ENCODE data around the gene SGSM2.
"Not testable (repeated sequence)": the region's sequence is repeated elsewhere in the genome, so short reads cannot be mapped to it uniquely, and the experiment has no call there.

The SGSM2 gene

DNA sequence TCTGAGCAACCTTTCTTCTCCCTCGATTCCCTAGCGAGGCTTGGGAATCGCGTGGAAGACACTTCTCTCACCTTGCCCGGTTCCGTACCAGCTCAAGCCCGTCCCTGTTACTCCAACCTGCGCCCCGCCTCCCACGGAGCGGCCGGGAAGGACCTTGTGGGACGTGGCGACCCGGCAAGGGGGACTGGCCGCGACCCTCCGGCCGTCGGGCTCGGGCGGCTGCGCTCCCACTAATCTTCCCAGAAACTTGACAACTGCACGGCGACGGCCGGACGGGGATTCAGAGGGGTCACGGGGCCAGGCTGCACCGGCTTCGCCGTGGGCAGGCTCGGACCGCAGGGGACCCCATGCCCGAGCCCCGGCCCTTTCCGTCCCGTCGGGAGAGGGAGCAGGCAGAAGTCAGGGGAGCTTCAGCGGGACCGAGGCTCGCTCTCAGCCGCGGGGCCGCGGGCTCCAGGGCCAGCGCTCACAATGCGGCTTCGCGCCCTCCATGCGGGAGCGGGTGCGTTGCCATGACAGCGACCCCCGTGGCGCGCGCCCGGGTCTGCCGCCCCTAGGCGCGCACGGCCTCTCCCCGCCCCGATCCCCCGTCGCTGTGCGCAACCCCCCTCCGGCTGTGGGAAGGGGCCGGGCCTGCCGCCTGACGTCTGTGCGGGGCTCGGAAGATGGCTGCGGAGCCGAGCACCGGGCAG is at the start of gene SGSM2:
SGSM2 (plus strand) TSS at position 650 of the 692 bp plus-strand sequence. CDS start 188 bp downstream, outside the sequence.
- DNase-seq, result no peak

DNA sequence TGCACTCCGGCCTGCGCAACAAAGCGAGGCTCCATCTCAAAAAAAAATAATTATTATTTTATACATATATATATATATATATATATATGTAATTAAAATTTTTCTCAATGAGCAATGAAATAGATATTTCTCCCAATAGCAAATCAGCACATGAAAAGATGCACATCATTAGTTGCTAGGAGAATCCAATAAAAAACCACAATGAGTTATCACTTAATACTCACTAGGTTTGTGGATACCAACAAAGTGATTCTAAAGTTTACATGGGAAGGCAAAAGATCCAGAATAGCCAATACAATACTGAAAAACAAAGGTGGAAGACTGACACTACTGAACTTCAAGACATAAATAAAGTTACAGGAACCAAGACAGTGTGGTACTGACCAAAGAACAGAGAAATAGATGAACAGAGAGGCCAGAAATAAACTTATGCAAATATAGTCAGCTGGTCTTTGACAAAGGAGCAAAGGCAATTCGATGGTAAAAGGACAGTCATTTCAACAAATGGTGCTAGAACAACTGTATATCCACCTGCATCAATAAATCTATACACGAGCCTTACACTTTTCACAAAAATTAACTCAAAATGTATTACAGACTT is 47.3 kb upstream of the SGSM2 start:
- DNase-seq, result no peak

GRCh38 chr17:2292100-2292499 is 45.2 kb upstream of the SGSM2 start:
- no peak for DNase-seq

DNA sequence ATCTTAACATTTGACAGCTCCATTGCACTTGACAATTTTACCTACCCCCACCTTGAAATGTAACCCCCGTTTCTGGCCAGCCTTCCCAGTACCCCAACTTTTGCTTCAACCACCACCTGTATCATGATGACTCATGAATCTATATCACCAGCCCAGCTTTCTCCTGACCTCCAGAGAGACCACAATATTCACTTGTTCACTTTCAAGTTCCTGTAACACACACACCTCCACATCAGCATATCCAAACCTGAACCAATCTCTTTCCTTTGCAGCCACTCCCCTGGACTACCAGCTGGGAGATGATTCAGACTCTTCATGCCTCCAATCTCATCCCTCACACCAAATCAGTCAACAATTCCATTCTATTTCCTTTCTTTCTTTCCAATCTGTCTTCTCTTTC is 41.7 kb upstream of the SGSM2 start:
- no peak for DNase-seq

DNA sequence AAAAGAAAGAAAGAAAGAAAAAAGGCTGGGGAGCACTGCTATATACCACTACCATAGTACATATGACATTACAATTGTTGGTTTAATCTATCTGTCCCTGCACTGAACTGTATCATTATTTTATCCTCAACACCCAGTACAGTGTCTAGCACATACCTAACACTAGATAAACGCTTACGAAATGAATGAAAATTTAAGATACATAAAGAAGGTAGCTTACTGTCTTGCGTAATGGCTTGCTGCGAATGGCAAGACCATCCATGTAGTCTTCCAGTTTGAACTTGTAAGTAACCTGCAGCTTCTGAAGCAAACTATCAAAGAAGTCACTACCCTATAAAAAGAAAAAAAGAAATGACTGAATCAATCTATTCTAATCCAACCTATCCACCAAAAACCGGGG is 40.3 kb upstream of the SGSM2 start:
- no peak for DNase-seq

DNA sequence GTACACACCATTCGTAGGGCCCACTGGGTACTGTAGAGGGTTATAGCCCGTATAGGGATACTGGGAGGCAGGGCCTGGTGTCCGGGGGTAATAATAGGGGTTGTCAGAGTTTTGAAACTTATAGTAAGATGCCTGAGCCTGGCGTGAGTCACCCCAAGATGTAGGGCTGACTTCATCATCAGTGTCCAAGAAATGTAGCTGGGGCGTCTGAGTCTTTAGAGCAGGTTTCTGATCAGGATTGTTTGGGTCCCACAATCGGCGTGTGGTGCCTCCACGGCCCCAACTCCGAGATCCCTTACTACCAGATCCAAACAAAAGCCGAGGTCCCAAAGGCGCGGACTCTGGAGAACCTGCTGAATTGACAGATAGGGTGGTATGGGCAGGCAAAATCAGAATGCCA is 38.2 kb upstream of the SGSM2 start:
- no peak for DNase-seq

GRCh38 chr17:2299756-2300155 is 37.5 kb upstream of the SGSM2 start:
- no peak for DNase-seq

GRCh38 chr17:2302778-2303203 is 34.5 kb upstream of the SGSM2 start:
- no peak for DNase-seq

GRCh38 chr17:2303204-2304188 is 33.8 kb upstream of the SGSM2 start, which contains the start of the genes SMG6 and SRR:
TSS of gene SMG6 (minus strand) at chr17:2303785. CDS start at chr17:2303720, 65 bp downstream.
TSS of gene SRR (plus strand) at chr17:2303950. CDS start at chr17:2315561, 11,611 bp downstream.
- peak; percentile 62 for DNase-seq

- DNase-seq, result no peak
Measured at GRCh38 chr17:2304931-2305330, 32.4 kb upstream of the SGSM2 start.

- DNase-seq, result no peak
Measured at GRCh38 chr17:2309338-2310154, 27.8 kb upstream of the SGSM2 start.

DNA sequence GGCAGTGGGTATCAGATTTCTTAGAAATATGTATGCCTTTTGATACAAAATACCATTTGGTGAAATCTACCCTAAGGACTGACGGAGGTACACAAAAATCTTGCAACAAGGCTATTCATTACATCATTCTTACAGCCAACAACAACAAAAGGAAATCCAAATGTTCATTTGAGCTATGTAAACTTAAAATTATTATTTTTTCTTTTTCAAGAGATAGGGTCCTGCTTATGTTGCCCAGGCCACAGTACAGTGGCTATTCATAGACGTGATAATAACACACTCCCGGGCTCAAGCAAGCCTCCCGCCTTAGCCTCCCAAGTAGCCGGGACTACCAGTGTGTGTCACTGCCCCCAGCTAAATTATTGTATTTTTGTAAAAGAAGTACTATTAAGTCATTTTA is 24.6 kb upstream of the SGSM2 start:
- DNase-seq, result no peak

GRCh38 chr17:2316916-2317205 is 20.4 kb upstream of the SGSM2 start:
- not testable (repeated sequence) for DNase-seq

DNA sequence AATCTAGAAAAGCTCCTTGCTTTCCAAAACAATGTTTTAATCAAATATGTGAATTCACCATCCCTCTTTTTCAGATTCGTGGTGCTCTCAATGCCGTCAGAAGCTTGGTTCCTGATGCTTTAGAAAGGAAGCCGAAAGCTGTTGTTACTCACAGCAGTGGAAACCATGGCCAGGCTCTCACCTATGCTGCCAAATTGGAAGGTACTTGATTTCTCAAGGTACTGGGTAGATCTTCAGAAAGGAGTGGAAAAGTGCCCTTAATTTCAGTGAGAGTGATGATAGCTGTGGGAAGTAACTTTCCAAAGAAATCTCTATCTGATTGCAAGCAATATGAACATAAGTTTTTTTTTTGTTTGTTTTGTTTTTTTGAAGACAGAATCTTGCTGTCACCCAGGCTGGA is 19.5 kb upstream of the SGSM2 start:
- DNase-seq, result no peak

DNA sequence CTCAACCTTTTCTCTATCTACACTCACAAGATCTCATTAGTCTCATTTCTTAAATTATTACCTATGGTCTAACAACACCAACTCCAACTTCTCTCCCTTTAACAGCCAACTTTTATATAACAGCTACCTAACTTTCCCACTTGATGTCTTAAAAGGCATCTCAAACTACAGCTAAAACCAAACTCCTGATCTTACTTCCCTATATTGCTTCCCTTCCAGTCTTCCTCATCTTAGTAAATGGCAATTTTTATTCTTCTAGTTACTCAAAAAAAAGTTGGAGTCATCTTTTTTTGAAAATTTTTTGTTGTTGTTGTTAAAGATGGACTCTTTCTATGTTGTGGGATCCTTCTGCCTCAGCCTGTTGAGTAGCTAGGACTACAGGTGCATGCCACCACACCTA is 18.2 kb upstream of the SGSM2 start:
- no peak for DNase-seq

DNA sequence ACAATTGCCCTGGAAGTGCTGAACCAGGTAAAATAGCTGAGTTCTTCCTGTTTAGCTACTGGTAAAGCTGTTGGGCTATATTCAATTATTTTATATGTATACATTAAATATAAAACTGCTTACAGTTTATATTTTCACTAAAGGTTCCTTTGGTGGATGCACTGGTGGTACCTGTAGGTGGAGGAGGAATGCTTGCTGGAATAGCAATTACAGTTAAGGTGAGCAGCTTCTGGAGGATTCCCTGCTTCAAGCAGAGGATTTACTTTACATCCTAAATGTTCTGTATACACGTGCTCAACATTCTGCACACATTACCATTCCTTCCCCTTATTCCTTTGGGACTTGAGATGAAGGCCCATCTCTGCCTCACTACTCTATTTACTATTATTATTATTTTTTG is 15.9 kb upstream of the SGSM2 start:
- no peak for DNase-seq

DNA sequence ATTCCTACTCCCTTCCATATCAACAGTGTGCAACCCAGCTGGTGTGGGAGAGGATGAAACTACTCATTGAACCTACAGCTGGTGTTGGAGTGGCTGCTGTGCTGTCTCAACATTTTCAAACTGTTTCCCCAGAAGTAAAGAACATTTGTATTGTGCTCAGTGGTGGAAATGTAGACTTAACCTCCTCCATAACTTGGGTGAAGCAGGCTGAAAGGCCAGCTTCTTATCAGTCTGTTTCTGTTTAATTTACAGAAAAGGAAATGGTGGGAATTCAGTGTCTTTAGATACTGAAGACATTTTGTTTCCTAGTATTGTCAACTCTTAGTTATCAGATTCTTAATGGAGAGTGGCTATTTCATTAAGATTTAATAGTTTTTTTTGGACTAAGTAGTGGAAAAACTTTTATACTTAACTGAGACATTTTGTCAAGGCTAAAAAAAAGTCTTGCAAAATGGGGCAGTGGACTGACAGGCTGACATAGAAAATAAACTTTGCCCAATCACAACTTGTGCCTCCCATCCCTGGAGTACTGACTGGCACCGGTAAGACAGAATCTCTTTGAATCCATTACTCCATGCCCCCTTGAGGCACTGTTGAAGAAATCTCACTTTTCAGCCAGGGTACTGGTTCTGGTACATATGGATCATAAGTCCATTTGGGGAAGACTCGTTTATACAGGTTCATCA is 13.5 kb upstream of the SGSM2 start:
- DNase-seq, result no peak

DNA sequence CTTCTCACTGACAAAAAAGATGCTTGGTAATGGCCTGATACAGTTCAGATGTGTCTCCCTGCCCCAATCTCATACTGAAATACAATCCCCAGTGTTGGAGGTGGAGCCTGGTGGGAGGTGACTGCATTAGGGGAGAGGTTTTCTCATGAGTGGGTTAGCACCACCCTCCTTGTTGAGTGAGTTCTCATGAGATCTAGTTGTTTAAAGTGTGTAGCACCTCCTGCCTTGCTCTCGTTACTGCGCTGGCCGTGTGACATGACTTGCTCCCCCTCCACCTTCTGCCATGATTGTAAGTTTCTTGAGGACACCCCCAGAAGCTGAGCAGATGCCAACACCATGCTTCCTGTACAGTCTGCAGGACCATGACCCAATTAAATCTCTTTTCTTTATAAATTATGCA is 6.0 kb upstream of the SGSM2 start:
- DNase-seq, result no peak

- DNase-seq, result no peak
Measured at GRCh38 chr17:2335726-2336214, 1.5 kb upstream of the SGSM2 start.

- peak; percentile 88 for DNase-seq
Measured at GRCh38 chr17:2336215-2336851, 968 bp upstream of the SGSM2 start, which contains the start of gene TSR1. TSS of gene TSR1 (minus strand) at chr17:2336457. CDS start at chr17:2336427, 30 bp downstream.
